ENCODE measurements around the gene FREM1. TPM values are rescaled to one million over a fixed set of nuclear protein-coding genes. Genes with fewer than 3 reads are reported as not detected.

The FREM1 gene
- total RNA-seq, 2 donors from 2014 or later: 2.2 to 2.4 TPM

DNA sequence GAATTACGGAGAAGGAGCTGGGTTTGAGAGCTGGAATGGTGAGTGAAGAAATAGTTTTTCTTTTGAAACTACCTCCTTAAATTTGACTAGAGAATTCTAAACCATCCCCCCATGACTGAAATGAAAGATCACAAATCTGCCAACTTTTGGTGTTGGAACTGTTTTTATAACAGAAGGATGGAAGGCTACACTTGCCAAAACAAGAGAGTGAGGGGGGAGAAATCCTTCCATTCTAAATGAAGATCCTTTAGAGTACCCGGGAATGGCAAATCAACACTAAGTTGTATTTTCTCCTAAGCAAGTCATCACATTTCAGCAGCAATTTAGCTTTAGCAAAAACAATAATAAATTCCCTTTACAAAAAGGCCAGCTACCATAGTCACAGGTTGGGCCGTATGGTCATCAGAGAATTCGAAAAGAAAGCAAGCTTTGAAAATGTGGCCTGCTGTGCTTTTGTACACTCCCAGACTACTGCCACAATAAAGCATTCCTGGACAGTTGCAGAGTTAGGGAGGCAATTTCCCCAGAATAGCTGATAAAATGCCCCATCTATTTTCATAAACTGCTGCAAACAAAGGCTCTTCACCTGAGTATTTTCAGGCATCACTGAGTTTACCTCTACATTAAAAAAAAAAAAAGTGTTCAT, 25.0 kb upstream of the FREM1 start:
- no peaks in the 10 kb centered on the region for H3K4me1 ChIP-seq
- H3K9me3 ChIP-seq: no peaks in the 10 kb centered on the region
- peak overlapping the region in 1 of 2 donors; percentile 9 for H3K27ac ChIP-seq
- DNase-seq (ENCODE audit: low spot score): no peak
- H3K27me3 ChIP-seq: no peaks in the 10 kb centered on the region
- TF ChIP-seq CTCF (IDR thresholded peaks at IDR 0.05): no peak
- no peak overlapping the region for H3K4me3 ChIP-seq
- no peaks in the 10 kb centered on the region for H3K36me3 ChIP-seq

GRCh38 chr9:14932641-14933040, 22.4 kb upstream of the FREM1 start:
- no peak for TF ChIP-seq CTCF (IDR thresholded peaks at IDR 0.05)
- Histone ChIP-seq H3K4me1 (no peaks in the 10 kb centered on the region), H3K27ac (no peak overlapping the region), H3K4me3 (no peak overlapping the region), H3K36me3 (no peaks in the 10 kb centered on the region), H3K9me3 (no peaks in the 10 kb centered on the region), H3K27me3 (no peaks in the 10 kb centered on the region)
- DNase-seq (ENCODE audit: low spot score): no peak

- Histone ChIP-seq H3K27me3 (no peaks in the 10 kb centered on the region), H3K4me3 (no peak overlapping the region), H3K27ac (no peak overlapping the region), H3K4me1 (no peaks in the 10 kb centered on the region), H3K36me3 (no peaks in the 10 kb centered on the region), H3K9me3 (no peaks in the 10 kb centered on the region)
- no peak for TF ChIP-seq CTCF (IDR thresholded peaks at IDR 0.05)
- DNase-seq (ENCODE audit: low spot score): no peak
These were observed 22.0 kb upstream of the FREM1 start for GRCh38 chr9:14932231-14932630.

DNA sequence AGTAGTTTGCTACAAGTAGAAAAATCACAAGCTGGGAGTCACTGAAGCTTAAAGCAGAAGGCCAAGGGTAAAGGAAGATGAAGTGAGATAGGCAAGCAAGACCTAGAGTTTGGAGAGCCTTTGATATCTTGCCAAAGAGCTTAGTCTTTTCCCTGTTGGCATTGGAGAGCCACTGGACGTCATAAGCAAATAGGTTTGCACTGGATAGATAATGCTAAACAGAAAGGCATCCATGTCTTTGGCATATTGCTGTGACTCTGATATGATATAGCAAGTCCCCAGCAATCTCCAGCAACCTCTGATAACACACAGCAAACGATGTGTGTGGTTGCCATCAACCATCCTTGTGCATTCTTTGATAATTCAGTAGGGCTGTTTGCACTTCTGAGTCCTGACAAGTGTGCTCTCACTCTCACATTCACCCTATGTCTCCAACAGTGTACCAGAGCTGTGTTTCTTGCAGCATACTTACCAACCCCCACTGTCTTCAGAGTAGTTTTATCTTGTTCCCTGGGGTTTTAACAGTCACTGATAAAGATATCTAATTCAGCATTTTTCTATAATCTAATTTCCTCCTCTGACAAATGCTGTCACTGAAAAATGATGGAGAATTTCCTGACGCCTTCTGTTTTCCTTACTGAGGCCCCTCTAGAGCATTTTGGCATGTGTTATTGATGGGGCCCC, 16.9 kb upstream of the FREM1 start:
- Histone ChIP-seq H3K4me1 (no peaks in the 10 kb centered on the region), H3K27me3 (no peaks in the 10 kb centered on the region), H3K4me3 (no peak overlapping the region), H3K36me3 (no peaks in the 10 kb centered on the region), H3K27ac (no peak overlapping the region), H3K9me3 (no peaks in the 10 kb centered on the region)
- no peak for TF ChIP-seq CTCF (IDR thresholded peaks at IDR 0.05)
- no peak for DNase-seq (ENCODE audit: low spot score)

- Histone ChIP-seq H3K36me3 (no peaks in the 10 kb centered on the region), H3K9me3 (no peaks in the 10 kb centered on the region), H3K27ac (no peak overlapping the region), H3K4me3 (peak overlapping the region; percentile 4 to 22), H3K4me1 (no peaks in the 10 kb centered on the region), H3K27me3 (no peaks in the 10 kb centered on the region)
- DNase-seq (ENCODE audit: low spot score): no peak
- no peak for TF ChIP-seq CTCF (IDR thresholded peaks at IDR 0.05)
These were observed 14.3 kb upstream of the FREM1 start for GRCh38 chr9:14924230-14925219.
